ENCODE data around the gene FAM204A.

The FAM204A gene

DNA sequence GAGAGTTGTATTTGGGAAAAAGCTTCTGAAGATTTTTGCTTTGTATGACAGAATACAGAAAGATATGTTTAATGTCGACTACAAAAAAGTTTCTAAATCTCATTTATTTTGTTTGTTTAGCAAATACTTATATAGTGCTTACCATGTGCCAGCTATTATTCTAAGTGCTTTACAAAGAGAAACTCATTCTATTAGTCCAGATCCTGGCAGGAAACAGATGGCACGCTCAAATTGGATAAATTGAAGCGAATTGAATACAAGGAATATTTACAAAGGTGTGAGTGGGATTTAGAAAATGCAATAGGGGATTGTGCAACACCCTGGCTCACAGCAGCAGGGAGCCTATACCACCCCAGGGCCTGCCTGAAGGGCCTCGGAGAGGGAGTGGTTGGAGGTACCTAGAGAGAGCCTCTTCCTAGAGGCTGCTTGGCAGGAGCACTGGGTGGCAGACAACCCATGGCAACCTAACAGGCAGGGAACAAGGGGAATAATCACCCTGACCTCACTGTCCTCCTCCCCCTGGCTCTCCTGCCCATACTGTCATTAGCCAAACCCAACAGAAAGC is 27.6 kb upstream of the FAM204A start:
- H3K4me3 ChIP-seq (ENCODE audit: low read depth, low read length): no peak overlapping the region
- no peak for DNase-seq (ENCODE audit: low read depth)
- TF ChIP-seq, protein P1, sequence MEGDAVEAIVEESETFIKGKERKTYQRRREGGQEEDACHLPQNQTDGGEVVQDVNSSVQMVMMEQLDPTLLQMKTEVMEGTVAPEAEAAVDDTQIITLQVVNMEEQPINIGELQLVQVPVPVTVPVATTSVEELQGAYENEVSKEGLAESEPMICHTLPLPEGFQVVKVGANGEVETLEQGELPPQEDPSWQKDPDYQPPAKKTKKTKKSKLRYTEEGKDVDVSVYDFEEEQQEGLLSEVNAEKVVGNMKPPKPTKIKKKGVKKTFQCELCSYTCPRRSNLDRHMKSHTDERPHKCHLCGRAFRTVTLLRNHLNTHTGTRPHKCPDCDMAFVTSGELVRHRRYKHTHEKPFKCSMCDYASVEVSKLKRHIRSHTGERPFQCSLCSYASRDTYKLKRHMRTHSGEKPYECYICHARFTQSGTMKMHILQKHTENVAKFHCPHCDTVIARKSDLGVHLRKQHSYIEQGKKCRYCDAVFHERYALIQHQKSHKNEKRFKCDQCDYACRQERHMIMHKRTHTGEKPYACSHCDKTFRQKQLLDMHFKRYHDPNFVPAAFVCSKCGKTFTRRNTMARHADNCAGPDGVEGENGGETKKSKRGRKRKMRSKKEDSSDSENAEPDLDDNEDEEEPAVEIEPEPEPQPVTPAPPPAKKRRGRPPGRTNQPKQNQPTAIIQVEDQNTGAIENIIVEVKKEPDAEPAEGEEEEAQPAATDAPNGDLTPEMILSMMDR (IDR thresholded peaks at IDR 0.05; ENCODE audit: low read depth, low read length, missing control alignments): no peak

DNA sequence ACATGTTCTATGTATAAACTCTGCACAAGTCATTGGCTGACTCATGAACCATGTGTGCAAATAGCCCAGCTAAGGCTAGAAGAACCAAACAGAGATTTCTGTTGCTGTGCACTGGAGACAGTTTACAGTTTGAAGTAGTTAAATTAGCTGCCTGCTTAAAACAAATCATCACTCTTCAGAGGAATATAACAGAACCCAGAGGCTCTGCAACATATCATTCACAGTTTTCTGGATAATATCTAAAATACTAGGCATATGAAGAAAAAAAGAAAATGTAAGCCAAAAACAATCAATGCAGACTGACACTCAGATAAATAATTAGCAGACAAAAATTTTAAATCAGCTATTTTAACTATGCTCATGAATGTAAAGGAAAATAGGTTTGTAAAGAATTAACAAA is 23.6 kb upstream of the FAM204A start:
- TF ChIP-seq, protein P1 (IDR thresholded peaks at IDR 0.05; ENCODE audit: low read depth, low read length, missing control alignments): no peak
- H3K4me3 ChIP-seq (ENCODE audit: low read depth, low read length): no peak overlapping the region
- no peak for DNase-seq (ENCODE audit: low read depth)

DNA sequence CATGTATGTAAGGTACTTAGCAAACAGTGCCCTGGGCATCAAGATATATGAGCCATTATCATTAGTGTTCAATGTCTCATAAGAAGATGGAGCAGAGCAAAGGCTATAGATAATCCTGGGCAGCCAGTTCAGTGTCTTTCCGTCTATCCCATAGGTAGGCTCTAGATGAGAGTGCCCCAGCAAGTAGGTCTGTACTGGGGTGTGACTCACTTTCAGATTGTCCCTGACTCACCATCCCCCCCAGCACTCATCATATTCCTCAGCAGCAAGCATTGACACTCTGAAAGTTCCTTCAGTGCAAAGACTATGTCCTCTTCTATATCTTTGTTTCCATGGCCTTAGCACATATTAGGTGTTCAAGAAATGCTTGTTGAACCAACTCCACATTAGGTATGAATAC is 20.0 kb upstream of the FAM204A start:
- TF ChIP-seq, protein P1 (IDR thresholded peaks at IDR 0.05; ENCODE audit: low read depth, low read length, missing control alignments): no peak
- no peak for DNase-seq (ENCODE audit: low read depth)
- H3K4me3 ChIP-seq (ENCODE audit: low read depth, low read length): no peak overlapping the region

DNA sequence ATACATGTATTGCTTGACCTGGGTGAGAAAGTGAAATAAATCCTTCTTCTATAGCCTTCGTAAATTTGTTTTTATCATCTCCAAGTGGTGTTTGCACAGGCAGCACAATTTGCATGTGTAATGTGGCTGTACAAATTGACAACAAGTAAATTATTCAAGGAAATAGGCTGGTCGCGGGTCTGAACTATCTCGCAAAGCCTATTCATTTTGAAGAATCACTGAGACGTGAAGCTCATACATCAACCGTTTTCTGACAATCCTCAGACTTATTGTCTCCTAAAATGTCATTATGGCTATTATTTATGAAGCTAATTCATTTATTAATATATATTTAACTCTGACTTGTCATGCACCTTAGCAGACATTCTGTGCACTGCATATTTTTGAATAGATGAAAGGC is 16.2 kb upstream of the FAM204A start:
- TF ChIP-seq, protein P1 (IDR thresholded peaks at IDR 0.05; ENCODE audit: low read depth, low read length, missing control alignments): no peak
- H3K4me3 ChIP-seq (ENCODE audit: low read depth, low read length): no peak overlapping the region
- no peak for DNase-seq (ENCODE audit: low read depth)

DNA sequence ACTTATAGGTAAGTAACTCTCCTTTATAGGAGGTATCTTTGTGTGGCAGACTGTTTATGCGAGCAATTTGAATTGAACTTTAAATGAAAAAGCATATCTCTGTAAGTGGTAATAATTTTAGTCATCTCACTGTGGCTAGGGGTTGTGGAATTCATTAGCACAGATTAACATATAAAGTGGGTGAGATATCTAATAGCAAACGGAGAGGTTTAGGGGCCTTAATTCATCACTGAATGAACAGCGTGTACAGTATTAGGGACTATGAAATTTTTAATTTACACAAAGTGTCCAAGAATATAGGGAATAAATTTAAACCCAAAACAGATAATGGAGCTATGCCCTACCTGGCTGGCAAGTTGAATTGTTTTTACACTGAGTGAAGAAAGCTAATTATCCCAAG is 15.7 kb upstream of the FAM204A start:
- no peak overlapping the region for H3K4me3 ChIP-seq (ENCODE audit: low read depth, low read length)
- no peak for DNase-seq (ENCODE audit: low read depth)
- TF ChIP-seq, protein P1 (IDR thresholded peaks at IDR 0.05; ENCODE audit: low read depth, low read length, missing control alignments): no peak

DNA sequence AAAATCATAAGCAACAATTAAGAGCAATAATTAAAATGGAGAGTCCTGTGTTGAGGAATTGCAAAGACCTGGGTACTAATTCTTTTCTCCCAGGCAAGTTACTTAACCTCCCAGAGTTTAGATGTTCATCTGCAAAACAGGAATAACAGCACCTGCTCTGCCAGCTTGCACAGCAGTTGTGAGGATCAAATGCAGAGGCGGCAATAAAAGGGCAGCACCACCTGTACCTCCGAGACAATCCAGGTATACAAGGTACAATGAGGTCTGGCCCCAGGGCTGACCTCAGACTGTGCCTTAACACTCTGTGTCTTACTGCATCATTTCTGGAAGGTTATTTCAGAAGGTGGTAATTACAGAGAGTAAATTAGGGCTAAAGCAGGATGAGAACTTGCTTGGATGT is 14.5 kb upstream of the FAM204A start:
- no peak overlapping the region for H3K4me3 ChIP-seq (ENCODE audit: low read depth, low read length)
- no peak for DNase-seq (ENCODE audit: low read depth)
- TF ChIP-seq, protein P1 (IDR thresholded peaks at IDR 0.05; ENCODE audit: low read depth, low read length, missing control alignments): no peak

DNA sequence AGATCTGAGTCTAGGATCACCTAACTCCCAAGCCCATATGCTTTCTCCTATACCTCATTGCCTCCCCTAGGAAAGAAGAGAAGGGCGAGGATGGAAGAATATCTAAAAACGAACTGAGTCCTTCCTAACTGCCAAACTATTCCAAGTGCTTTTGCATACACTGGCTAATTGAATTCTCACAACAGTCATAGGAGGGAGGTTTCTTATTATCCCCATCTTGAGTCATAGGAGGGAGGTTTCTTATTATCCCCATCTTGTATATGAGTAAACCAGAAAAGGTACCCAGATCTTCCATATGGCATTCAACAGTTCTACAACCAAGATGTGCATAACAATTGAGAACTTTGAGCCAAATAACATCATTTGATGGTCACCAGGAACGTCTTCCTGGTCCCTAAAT is 13.1 kb upstream of the FAM204A start:
- no peak for DNase-seq (ENCODE audit: low read depth)
- TF ChIP-seq, protein P1 (IDR thresholded peaks at IDR 0.05; ENCODE audit: low read depth, low read length, missing control alignments): no peak
- no peak overlapping the region for H3K4me3 ChIP-seq (ENCODE audit: low read depth, low read length)

Measured in GM12864 (cell line).